ENCODE results near the gene MAST3. TPM values are rescaled to one million over a fixed set of nuclear protein-coding genes. Genes with fewer than 3 reads are reported as not detected.
"Not testable (repeated sequence)": the region's sequence is repeated elsewhere in the genome, so short reads cannot be mapped to it uniquely, and the experiment has no call there.

Gene MAST3
- polyA plus RNA-seq, 1 of the 3 experiments (the other 2 are of a cell fraction): 4.5 TPM

DNA sequence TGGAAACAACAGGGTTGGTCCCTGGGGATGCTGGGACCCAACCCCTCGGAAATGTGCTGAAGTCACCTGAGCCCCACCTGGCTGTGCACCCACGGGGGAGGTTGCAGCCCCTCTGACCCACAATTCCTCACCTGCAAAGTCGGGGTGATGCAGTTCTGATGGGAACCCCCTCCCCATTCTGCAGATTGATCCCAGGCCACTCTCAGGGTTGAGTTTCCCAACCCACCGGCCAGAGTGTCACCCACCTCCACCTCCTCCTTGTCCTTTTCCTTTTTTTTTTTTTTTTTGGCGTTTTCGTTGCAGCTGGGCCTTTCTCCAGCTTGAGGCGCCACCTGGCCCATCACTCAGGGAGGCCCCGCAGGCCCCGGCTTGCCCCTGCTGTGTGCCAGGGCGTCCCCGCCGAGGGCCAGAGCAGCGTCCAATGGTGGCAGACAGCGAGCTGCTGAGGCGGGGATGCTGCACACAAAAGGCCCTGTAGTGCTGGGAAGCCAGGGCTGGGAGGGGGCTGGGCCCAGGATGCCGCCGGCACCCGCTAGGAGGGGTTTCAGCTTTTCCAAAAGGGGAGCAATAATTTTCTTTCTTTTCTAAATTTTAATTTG, 60.0 kb downstream of the MAST3 start:
- H3K36me3 ChIP-seq (replicated peaks in 1 of 2; ENCODE audit: control insufficient read depth in 1 of 2, insufficient read depth in 2 of 2, low read length in 1 of 2): peaks cover 5 to 27% of the 10 kb centered on the region in 2 experiments
- no peaks in the 10 kb centered on the region for H3K27me3 ChIP-seq (ENCODE audit: insufficient read depth)
- H3K27ac ChIP-seq (ENCODE audit: low read depth in 2 of 2, low read length in 1 of 2): peak overlapping the region; percentile 12 to 99; a peak in 3 of 4 replicates
- H3K4me1 ChIP-seq (ENCODE audit: control insufficient read depth in 1 of 2, insufficient read depth in 2 of 2, low read depth in 1 of 2, low read length in 1 of 2): peaks cover 17 to 56% of the 10 kb centered on the region in 2 experiments; a peak in 2 of 4 replicates
- peak overlapping the region in 1 of 2 experiments; percentile 2; a peak in 1 of 4 replicates for H3K4me3 ChIP-seq (ENCODE audit: low read depth in 2 of 2, low read length in 1 of 2)
- ChIA-PET CTCF (interaction anchor here (0.9 to 4.5 kb wide), 5 partner anchors 10 to 94 kb away, joined by 3 to 23 read pairs (median 6); no protein-coding TSS in a partner anchor), POLR2A (interaction anchor here (0.6 kb wide), 1 partner anchor 13 kb away, joined by 3 read pairs; no protein-coding TSS in a partner anchor)
- H2AFZ ChIP-seq (ENCODE audit: low read depth): no peak overlapping the region
- peak overlapping the region; percentile 43; the same call in 1 of the 2 replicates for H3K4me2 ChIP-seq
- DNase-seq: peak; percentile 87
- H3K79me2 ChIP-seq (ENCODE audit: insufficient read depth): peaks cover 45% of the 10 kb centered on the region
- 49% methylated on average over 17 of the region's 18 CpGs for WGBS (ENCODE audit: low lambda C conversion rate)
- TF ChIP-seq CHD2 (IDR thresholded peaks at IDR 0.05; ENCODE audit: low read length, partially characterized antibody) (peak; percentile 24), SIN3A (IDR thresholded peaks at IDR 0.05; ENCODE audit: borderline replicate concordance, low read depth, low read length) (no peak), EP300 (IDR thresholded peaks at IDR 0.05; ENCODE audit: borderline replicate concordance in 1 of 2, low read depth in 1 of 2, low read length in 1 of 2) (0 out of 4 replicates have a peak, but pooled peaks of 1 of the 2 experiments have one; percentile 31), FOXJ3 (CRISPR knock-in tag; IDR thresholded peaks at IDR 0.05) (0 out of 2 replicates have a peak, but pooled peaks have one; percentile 41), ELF1 (IDR thresholded peaks at IDR 0.05) (no peak), RFX5 (IDR thresholded peaks at IDR 0.05; ENCODE audit: low read length) (no peak)
- TF ChIP-seq, protein P1, sequence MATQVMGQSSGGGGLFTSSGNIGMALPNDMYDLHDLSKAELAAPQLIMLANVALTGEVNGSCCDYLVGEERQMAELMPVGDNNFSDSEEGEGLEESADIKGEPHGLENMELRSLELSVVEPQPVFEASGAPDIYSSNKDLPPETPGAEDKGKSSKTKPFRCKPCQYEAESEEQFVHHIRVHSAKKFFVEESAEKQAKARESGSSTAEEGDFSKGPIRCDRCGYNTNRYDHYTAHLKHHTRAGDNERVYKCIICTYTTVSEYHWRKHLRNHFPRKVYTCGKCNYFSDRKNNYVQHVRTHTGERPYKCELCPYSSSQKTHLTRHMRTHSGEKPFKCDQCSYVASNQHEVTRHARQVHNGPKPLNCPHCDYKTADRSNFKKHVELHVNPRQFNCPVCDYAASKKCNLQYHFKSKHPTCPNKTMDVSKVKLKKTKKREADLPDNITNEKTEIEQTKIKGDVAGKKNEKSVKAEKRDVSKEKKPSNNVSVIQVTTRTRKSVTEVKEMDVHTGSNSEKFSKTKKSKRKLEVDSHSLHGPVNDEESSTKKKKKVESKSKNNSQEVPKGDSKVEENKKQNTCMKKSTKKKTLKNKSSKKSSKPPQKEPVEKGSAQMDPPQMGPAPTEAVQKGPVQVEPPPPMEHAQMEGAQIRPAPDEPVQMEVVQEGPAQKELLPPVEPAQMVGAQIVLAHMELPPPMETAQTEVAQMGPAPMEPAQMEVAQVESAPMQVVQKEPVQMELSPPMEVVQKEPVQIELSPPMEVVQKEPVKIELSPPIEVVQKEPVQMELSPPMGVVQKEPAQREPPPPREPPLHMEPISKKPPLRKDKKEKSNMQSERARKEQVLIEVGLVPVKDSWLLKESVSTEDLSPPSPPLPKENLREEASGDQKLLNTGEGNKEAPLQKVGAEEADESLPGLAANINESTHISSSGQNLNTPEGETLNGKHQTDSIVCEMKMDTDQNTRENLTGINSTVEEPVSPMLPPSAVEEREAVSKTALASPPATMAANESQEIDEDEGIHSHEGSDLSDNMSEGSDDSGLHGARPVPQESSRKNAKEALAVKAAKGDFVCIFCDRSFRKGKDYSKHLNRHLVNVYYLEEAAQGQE (IDR thresholded peaks at IDR 0.05; ENCODE audit: low read depth, low read length): no peak
- H3K9me2 ChIP-seq: no peaks in the 10 kb centered on the region
- no peaks in the 10 kb centered on the region for H3K9me3 ChIP-seq
- H3K9ac ChIP-seq: no peak overlapping the region
- peaks cover 5% of the 10 kb centered on the region; the same call in 1 of the 2 replicates for H4K20me1 ChIP-seq (ENCODE audit: insufficient read depth)
- peaks cover 20% of the 10 kb centered on the region for H3F3A ChIP-seq (replicated peaks; ENCODE audit: insufficient read depth)

DNA sequence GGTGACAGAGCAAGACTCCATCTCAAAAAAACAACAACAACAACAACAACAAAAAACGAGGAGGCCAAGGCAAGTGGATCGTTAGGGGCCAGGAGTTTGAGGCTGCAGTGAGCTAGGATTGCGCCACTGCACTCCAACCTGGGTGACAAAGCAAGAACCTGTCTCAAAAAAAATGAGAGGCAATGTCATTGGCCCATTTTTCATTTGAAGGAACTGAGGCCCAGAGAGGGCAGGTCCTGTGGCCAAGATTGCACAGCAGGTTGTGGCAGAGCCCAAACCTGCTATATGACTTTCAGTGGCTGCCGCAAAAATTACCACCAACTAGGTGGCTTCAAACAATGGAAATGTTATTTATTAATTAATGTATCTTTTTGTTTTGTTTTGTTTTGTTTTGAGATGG, 60.9 kb downstream of the MAST3 start:
- ChIA-PET CTCF (interaction anchor here (1.0 to 4.5 kb wide), 4 partner anchors 10 to 93 kb away, joined by 3 to 23 read pairs (median 6); no protein-coding TSS in a partner anchor), POLR2A (interaction anchor here (0.6 kb wide), 1 partner anchor 12 kb away, joined by 3 read pairs; no protein-coding TSS in a partner anchor)
- peak overlapping the region in 1 of 2 experiments; percentile 99; a peak in 2 of 4 replicates for H3K27ac ChIP-seq (ENCODE audit: low read depth in 2 of 2, low read length in 1 of 2)

GRCh38 chr19:18159059-18159616, 61.6 kb downstream of the MAST3 start:
- H3K9ac ChIP-seq; H3K9me3 ChIP-seq; DNase-seq; H3K4me2 ChIP-seq; H3K27ac ChIP-seq (ENCODE audit: low read depth in 2 of 2, low read length in 1 of 2); H4K20me1 ChIP-seq (ENCODE audit: insufficient read depth); H2AFZ ChIP-seq (ENCODE audit: low read depth); H3K4me3 ChIP-seq (ENCODE audit: low read depth in 2 of 2, low read length in 1 of 2); POLR2A ChIA-PET; H3K27me3 ChIP-seq (ENCODE audit: insufficient read depth); H3K9me2 ChIP-seq: not testable (repeated sequence)
- CTCF ChIA-PET: interaction anchor here (0.8 to 4.5 kb wide), 5 partner anchors 9 to 260 kb away, joined by 3 to 23 read pairs (median 6); partner anchors contain the start of genes RAB3A and SSBP4
- peaks cover 15 to 39% of the 10 kb centered on the region in 2 experiments for H3K36me3 ChIP-seq (replicated peaks in 1 of 2; ENCODE audit: control insufficient read depth in 1 of 2, insufficient read depth in 2 of 2, low read length in 1 of 2)
- peaks cover 17 to 53% of the 10 kb centered on the region in 2 experiments; a peak in 2 of 4 replicates for H3K4me1 ChIP-seq (ENCODE audit: control insufficient read depth in 1 of 2, insufficient read depth in 2 of 2, low read depth in 1 of 2, low read length in 1 of 2)
- H3F3A ChIP-seq (replicated peaks; ENCODE audit: insufficient read depth): peaks cover 19% of the 10 kb centered on the region
- peaks cover 34% of the 10 kb centered on the region for H3K79me2 ChIP-seq (ENCODE audit: insufficient read depth)
- 92% methylated on average over 6 of the region's 6 CpGs for WGBS (ENCODE audit: low lambda C conversion rate)

More for the DNA sequence above, 60.9 kb downstream of the MAST3 start:
- H3F3A ChIP-seq (replicated peaks; ENCODE audit: insufficient read depth): peaks cover 19% of the 10 kb centered on the region
- H3K4me2 ChIP-seq: no peak overlapping the region
- H3K36me3 ChIP-seq (replicated peaks in 1 of 2; ENCODE audit: control insufficient read depth in 1 of 2, insufficient read depth in 2 of 2, low read length in 1 of 2): peaks cover 14 to 36% of the 10 kb centered on the region in 2 experiments
- H3K9me2 ChIP-seq: no peaks in the 10 kb centered on the region
- H3K9me3 ChIP-seq: no peaks in the 10 kb centered on the region
- no peak overlapping the region for H2AFZ ChIP-seq (ENCODE audit: low read depth)
- WGBS (ENCODE audit: low lambda C conversion rate): 89% methylated on average over 4 of the region's 4 CpGs
- TF ChIP-seq GATA2 (CRISPR knock-in tag; IDR thresholded peaks at IDR 0.05): no peak
- TF ChIP-seq, protein P2, sequence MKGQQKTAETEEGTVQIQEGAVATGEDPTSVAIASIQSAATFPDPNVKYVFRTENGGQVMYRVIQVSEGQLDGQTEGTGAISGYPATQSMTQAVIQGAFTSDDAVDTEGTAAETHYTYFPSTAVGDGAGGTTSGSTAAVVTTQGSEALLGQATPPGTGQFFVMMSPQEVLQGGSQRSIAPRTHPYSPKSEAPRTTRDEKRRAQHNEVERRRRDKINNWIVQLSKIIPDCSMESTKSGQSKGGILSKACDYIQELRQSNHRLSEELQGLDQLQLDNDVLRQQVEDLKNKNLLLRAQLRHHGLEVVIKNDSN (IDR thresholded peaks at IDR 0.05; ENCODE audit: borderline replicate concordance, low read depth): no peak
- TF ChIP-seq FOXM1 (IDR thresholded peaks at IDR 0.05; ENCODE audit: low read depth): no peak
- H3K27me3 ChIP-seq (ENCODE audit: insufficient read depth): no peaks in the 10 kb centered on the region
- H3K4me3 ChIP-seq (ENCODE audit: low read depth in 2 of 2, low read length in 1 of 2): no peak overlapping the region
- no peak for DNase-seq
- H3K4me1 ChIP-seq (ENCODE audit: control insufficient read depth in 1 of 2, insufficient read depth in 2 of 2, low read depth in 1 of 2, low read length in 1 of 2): peaks cover 17 to 56% of the 10 kb centered on the region in 2 experiments; a peak in 2 of 4 replicates
- H4K20me1 ChIP-seq (ENCODE audit: insufficient read depth): peaks cover 5% of the 10 kb centered on the region; the same call in 1 of the 2 replicates
- H3K9ac ChIP-seq: no peak overlapping the region
- peaks cover 41% of the 10 kb centered on the region for H3K79me2 ChIP-seq (ENCODE audit: insufficient read depth)
